Hematopoietic multipotent progenitor cell (in vitro differentiated cells): ENCODE results near the gene PDIA6. TPM values are rescaled to one million over a fixed set of nuclear protein-coding genes. Genes with fewer than 3 reads are reported as not detected.
"Not testable (repeated sequence)": the region's sequence is repeated elsewhere in the genome, so short reads cannot be mapped to it uniquely, and the experiment has no call there.

Source experiments
- DNase-seq, 3 donors: peaks; one replicate each; pipeline ENCODE4 v3.0.0-alpha.2; 2011 to 2015; ENCODE audit warnings: low read depth in 2 of 3, low spot score in 2 of 3
- total RNA-seq: library from RNA; depleted of rRNA; stranded (reverse); fragments of >200 nt; gene quantifications from one replicate; pipeline ENCODE4 v1.2.3, GENCODE V29; 2012

Gene PDIA6
- total RNA-seq, 1 donor = 60.1 TPM

GRCh38 chr2:10811517-10811916 lies 1.1 kb downstream of the PDIA6 start:
- DNase-seq = no peak

DNA sequence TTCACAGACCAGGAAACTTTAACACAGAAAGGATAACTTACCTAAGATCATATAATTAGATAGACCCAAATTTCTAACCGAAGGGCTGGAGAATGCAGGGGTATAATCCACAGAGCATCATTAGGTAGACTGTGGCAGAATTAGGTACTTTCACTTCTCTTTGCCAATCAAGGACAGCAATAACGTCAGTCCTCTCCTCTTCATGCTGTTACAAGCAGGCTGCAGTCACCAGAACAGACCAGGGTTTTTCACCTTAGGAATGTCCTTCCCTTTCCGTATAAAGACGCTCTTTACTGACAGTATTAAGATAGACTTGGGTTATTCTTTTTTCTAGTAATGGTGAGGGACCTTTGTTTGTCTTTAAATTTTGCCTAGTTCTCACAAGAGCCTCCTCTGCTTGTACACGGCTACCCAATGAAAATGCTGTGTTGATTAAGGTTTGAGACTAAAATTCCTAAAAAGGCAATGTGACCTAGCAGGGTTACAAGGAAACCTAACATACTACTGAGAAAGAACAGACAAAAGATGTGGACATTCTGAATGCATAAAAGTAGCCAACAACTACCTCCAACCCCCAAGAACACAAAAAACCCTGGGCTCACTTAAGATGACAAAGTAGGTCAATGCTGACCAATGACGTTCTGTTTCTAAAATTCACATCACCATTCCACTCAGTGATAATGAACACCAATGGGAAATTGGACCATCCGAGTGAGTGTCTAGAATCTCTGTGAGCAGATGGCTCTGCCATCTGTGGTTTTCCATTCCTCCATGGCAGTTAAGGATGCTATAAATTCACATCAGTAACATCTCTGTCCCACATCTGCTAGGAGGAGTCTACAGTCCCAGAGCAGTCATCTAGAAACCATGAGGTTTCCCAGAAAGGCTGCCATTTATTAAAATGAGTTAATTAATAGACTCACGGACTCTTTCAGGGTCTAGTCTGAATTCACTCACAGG lies 2.1 kb downstream of the PDIA6 start:
- no peak for DNase-seq

DNA sequence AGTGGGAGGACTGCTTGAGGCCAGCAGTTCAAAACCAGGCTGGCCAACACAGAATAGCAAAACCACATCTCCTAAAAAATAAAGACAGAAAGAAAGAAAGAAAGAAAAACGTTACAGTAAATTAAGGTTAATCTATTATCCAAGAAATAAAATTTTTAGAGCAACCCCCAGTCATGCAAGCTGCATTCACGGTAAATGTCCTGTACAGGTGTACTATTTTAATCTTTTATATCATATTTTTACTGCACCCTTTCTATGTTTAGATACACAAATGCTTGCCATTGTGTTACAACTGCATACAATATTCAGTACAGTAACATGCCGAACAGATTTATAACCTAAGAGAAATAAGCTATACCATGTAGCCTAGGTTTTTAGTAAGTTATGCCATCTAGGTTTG lies 6.0 kb downstream of the PDIA6 start:
- no peak for DNase-seq

- not testable (repeated sequence) for DNase-seq
Measured at GRCh38 chr2:10805990-10806389, 6.6 kb downstream of the PDIA6 start.

GRCh38 chr2:10802657-10803056 lies 9.9 kb downstream of the PDIA6 start:
- no peak for DNase-seq

DNA sequence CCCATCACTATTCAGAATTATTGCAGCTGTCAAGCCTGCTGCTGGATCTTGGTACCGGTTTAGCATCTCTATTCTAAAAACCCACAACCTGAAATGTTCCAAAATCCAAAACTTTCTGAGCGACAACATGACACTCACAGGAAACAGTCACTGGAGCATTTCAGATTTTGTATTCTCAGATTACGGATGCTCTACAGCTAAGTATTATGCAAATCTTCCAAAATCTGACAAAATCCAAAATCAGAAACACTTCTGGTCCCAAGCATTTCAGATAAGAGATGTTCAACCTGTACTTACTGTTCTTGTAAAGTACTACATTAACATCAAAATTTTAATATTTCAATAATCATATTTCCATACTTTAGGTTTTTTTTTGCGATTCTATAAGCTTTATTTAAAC lies 12.4 kb downstream of the PDIA6 start:
- no peak for DNase-seq

- DNase-seq = no peak
Measured at GRCh38 chr2:10798783-10799182, 13.8 kb downstream of the PDIA6 start.

DNA sequence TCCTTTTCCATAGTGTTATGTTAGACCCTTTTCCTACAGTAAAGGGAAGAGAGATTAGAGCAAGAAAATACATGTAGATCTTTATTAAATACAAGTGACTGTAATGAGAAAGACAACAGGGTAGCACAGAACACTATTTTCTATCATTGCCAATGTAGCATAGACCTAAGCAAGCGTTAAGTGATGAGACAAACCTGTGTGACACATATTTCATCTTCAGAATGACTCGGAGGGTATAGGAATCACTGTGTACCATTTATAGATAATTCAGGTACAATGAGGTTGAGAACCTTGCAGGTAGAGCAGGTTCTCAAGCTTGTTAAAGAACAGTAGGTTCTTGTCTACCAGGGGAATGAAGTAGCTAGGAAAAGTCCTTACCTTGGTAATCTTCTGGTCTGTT lies 15.9 kb downstream of the PDIA6 start:
- no peak for DNase-seq

- DNase-seq = no peak
Measured at GRCh38 chr2:10795508-10796046, 17.0 kb downstream of the PDIA6 start.

DNA sequence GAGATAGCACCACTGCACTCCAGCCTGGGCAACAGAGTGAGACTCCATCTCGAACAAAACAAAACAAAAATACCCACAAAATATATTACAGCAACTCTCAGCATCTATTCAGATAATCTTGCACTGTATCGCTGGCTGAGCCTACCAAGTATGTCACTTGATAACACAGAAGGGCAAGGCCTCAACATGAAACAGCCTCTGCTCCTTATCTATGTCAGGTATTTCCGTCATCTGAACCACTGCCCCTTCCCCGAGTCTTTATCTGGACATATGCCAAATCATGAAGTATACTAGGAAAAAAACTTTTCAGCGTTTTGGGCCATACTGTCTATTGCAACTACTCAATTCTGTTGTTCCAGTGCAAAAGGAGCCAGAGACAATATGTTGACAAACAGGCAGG lies 17.7 kb downstream of the PDIA6 start:
- no peak for DNase-seq

DNA sequence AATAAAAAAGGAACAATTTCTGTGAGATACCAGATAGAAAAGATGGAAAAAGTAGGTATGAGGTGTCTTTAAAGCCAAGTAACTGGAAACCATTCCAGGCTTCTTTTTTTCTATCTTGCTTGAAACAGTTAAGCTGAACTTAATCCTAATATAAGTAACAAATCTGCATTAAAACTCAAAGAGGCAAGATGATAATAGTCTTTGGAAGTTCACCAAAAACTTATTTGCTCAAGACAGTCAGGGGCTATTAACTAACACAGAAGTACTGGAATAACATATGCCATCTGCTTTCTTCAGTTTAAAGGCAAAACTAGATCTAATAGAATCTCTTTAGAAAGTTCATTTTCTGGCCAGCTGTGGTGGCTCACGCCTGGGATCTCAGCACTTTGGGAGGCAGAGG lies 18.8 kb downstream of the PDIA6 start:
- DNase-seq = no peak

DNA sequence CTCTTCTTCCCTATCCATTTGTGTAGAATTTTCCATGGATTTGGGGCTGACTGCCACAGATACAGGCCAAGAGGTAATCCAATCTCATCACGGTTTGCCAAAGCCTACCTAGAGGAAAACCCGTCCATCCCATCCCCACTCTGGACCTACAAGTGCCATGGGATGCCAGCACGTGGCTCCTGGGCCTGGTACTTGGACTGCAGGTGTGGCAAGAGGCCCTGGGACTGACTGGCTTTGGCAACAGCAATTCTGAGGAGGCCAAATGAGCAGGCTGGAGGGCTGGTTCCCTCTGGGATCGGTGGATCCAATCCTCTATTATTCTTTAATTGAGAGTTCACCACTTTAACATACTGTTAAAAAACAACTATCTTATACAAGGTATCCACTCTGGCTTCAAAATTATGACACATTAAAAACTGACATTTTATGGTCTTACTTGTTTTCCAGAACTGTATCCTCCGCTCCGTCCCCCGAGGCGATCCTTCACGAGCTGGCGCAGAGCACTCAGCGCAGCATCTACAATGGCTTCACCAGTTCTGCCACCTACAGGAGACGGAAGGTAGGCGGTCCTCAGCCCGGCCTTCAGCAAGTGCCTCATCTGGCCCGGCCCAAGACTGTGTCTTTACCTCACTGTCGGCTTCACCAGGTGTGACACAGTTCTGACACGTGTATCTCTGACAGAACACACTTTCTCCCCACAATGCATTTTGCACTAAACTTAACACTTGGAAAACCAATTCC lies 19.8 kb downstream of the PDIA6 start:
- DNase-seq = no peak

GRCh38 chr2:10792001-10792634 lies 20.5 kb downstream of the PDIA6 start:
- no peak for DNase-seq

GRCh38 chr2:10790228-10790973 lies 22.2 kb downstream of the PDIA6 start:
- DNase-seq = no peak

DNA sequence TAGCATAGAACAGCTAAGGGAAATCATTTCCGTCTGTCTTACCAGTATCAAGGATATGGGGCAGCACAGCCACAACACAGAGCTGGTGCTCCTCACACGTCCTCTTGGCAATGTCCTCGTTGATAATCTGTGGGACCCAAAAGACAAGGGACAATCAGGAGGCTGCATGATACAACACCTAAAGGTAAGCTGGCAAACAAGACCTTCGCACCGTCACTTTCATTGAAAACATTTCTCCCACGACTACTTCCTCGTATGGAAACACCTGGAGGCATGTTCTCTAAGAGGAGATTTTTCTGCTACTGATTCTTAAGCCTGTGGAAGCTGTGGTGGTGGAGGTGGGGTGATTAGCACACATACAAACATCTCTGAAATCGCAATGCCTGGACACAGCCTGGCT lies 23.7 kb downstream of the PDIA6 start:
- no peak for DNase-seq

DNA sequence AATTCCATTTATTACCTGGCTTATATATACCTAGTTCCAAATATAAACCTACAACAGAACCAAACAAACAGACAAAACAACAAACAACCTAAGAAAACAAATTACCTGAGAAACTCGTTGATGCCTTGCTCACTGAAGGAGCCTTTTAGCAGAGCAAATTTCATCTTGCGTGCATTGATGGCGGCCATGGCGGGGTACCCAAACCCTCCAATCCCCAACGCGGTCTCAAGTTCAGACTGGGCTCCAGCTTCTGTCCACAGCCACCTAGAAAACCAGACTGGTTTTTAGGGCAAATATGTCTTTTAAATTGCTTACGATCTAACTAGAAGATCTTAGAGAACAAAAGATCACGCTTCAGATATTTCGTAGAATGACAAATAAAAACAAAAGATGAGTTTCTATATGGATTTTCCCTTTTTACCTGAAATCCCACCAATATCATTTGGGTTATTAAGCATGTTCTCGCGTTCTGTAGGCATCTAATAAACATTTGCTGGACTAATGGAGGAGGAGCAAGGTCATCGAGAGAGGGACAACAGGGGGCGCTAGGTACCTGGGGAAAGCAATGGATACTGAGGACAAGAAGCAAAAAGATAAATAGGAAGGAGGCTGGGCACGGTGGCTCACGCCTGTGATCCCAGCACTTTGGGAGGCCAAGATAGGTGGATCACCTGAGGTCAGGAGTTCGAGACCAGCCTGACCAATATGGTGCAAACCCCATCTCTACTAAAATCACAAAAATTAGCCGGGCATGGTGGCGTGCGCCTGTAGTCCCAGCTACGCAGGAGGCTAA lies 25.2 kb downstream of the PDIA6 start:
- DNase-seq = peak in 1 of 3 donors; percentile 19

- DNase-seq = no peak
Measured at GRCh38 chr2:10786240-10786982, 26.2 kb downstream of the PDIA6 start.

- no peak for DNase-seq
Measured at GRCh38 chr2:10785260-10785659, 27.3 kb downstream of the PDIA6 start.

DNA sequence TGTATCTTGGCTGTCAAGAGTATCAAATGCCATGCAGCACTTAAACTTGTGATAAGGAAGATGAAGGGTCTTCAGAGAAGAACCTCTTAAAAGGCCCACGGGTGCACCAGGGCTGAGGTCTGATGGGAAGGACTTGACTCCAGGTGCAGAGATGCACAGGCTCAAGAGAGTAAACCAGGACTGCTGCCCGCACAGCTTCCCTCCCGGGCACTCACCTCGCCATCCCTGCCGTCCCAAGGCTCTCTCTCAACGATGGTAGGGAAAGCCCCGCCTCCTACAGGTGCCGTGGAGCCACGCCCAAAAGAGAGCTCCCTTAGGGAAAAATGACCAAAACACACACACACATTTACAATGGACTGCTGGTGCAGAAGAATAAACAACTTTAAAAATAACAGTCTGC lies 27.9 kb downstream of the PDIA6 start:
- no peak for DNase-seq
